Keratinocyte (primary cell): ENCODE results near the gene GPC5. TPM values are rescaled to one million over a fixed set of nuclear protein-coding genes. Genes with fewer than 3 reads are reported as not detected.

Experiments used
- DNase-seq: peaks from one replicate; pipeline ENCODE4 v3.0.0-alpha.2; 2011; ENCODE audit warnings: low read depth, missing footprints, low spot score
- FAIRE-seq: peaks from 2 replicates; lab custom pipeline; 2011; peaks lifted over from hg19 to GRCh38; lab: Jason Lieb, UNC
- H2AFZ ChIP-seq: 2 replicates; pipeline ENCODE4 v1.6.0; 2012; ENCODE audit warnings: low read length, control low read depth, inconsistent platforms; ENCODE audit not compliant: control insufficient read depth
- H3K27ac ChIP-seq: 2 replicates; pipeline ENCODE4 v1.5.1; 2011; ENCODE audit warnings: low read length; ENCODE audit not compliant: control insufficient read depth, insufficient read depth
- H3K27me3 ChIP-seq: 3 replicates; pipeline ENCODE4 v1.6.0; 2011; ENCODE audit warnings: low read length; ENCODE audit not compliant: control insufficient read depth, insufficient read depth; ENCODE audit errors: extremely low read depth
- H3K36me3 ChIP-seq, 2 experiments: 2 replicates in 1 of 2; 3 replicates in 1 of 2; pipeline ENCODE4 v1.5.1; 2011; ENCODE audit warnings: low read length in 2 of 2, mild to moderate bottlenecking in 1 of 2; ENCODE audit not compliant: control insufficient read depth in 2 of 2, insufficient read depth in 2 of 2; ENCODE audit errors: extremely low read depth in 1 of 2
- H3K4me1 ChIP-seq: 3 replicates; pipeline ENCODE4 v1.5.1; 2011; ENCODE audit warnings: low read length; ENCODE audit not compliant: control insufficient read depth, insufficient read depth; ENCODE audit errors: extremely low read depth
- H3K4me2 ChIP-seq: 3 replicates; pipeline ENCODE4 v1.6.0; 2011; ENCODE audit warnings: low read depth, low read length; ENCODE audit not compliant: control insufficient read depth, insufficient read depth; ENCODE audit errors: extremely low read depth
- H3K4me3 ChIP-seq, 3 experiments: fragments of 200-600 bp in 1 of 3; sonication (generic) in 1 of 3; 2 replicates in 2 of 3; 3 replicates in 1 of 3; pipeline ENCODE4 v1.5.1; 2011 to 2016; ENCODE audit warnings: low read length in 3 of 3, mild to moderate bottlenecking in 3 of 3, control low read depth in 2 of 3, inconsistent platforms in 1 of 3, low read depth in 1 of 3, mixed read lengths in 1 of 3, mixed run types in 1 of 3, moderate library complexity in 1 of 3; ENCODE audit not compliant: control insufficient read depth in 2 of 3, insufficient read depth in 2 of 3; ENCODE audit errors: extremely low read depth in 1 of 3
- H3K79me2 ChIP-seq: 2 replicates; pipeline ENCODE4 v1.6.0; 2012; ENCODE audit warnings: low read length; ENCODE audit not compliant: control insufficient read depth, insufficient read depth
- H3K9ac ChIP-seq: 3 replicates; pipeline ENCODE4 v1.6.0; 2011; ENCODE audit warnings: low read length; ENCODE audit not compliant: control insufficient read depth, insufficient read depth; ENCODE audit errors: extremely low read depth
- H3K9me1 ChIP-seq: 3 replicates; pipeline ENCODE4 v1.6.0; 2011; ENCODE audit warnings: low read length; ENCODE audit not compliant: control insufficient read depth, insufficient read depth; ENCODE audit errors: extremely low read depth
- H3K9me3 ChIP-seq: 2 replicates; pipeline ENCODE4 v1.5.1; 2012; ENCODE audit warnings: low read depth, low read length; ENCODE audit not compliant: control insufficient read depth
- H4K20me1 ChIP-seq: 3 replicates; pipeline ENCODE4 v1.6.0; 2011; ENCODE audit warnings: low read length; ENCODE audit not compliant: control insufficient read depth, insufficient read depth; ENCODE audit errors: extremely low read depth
- EZH2 ChIP-seq: IDR thresholded peaks from one replicate; pipeline ENCODE4 v1.6.1; 2012; ENCODE audit warnings: inconsistent platforms, mild to moderate bottlenecking, low read length, moderate library complexity
- dilution Hi-C: fragments of 300-500 bp; cut with MboI; formaldehyde crosslinking; loops from one replicate; pipeline ENCODE4 v1.7.0; 2020; ENCODE audit warnings: low sequenced_read_pairs; ENCODE audit not compliant: extremely low pct_ligation_motif_present
- polyA plus RNA-seq, 5 experiments: library from polyadenylated mRNA; depleted of rRNA in 3 of 5; stranded (reverse) in 3 of 5; stranded (forward) in 1 of 5; unstranded in 1 of 5; fragments of >200 nt; gene quantifications; 1 replicate in 1 of 5; 2 replicates in 3 of 5; 3 replicates in 1 of 5; pipeline versions ENCODE4 v1.2.1 to v1.2.3, GENCODE V29; 2011 to 2012; ENCODE audit warnings: missing spikeins in 2 of 5, low read depth in 1 of 5, low replicate concordance in 1 of 5
- TF ChIP-seq, protein P1 (sequence below), 3 experiments: IDR thresholded peaks in 1 of 3; conservative IDR thresholded peaks in 1 of 3; optimal IDR thresholded peaks in 1 of 3; 2 replicates in 2 of 3; 3 replicates in 1 of 3; pipeline versions ENCODE3 to v1.5.1; 2011; ENCODE audit warnings: low read length in 3 of 3, mild to moderate bottlenecking in 3 of 3, moderate library complexity in 2 of 3, control low read depth in 1 of 3, inconsistent platforms in 1 of 3; ENCODE audit not compliant: insufficient read depth in 2 of 3; ENCODE audit errors: extremely low read depth in 1 of 3

GPC5 gene
- polyA plus RNA-seq, 1 donor (not counting 4 experiments of a cell fraction or from before 2014, with no cell fraction given) = 0.10 TPM

DNA sequence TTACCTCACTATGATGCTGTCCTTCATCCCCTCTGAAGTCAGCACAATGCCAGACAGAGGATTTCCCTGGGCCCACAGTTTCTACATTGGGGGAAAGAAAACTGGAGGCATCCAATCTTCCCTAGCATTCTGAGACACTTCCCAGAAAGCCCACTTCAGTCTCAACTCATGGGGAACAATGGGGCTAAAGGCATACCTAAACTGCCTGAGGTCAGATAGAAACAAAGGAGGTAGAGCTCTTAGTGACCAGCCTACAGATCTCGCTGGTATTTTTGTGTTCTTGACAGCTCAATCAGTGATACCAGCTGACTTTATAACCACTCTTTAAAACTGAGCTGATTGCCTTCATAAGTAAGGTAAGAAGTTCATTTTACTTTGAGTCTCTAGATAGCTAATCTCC is 947.2 kb downstream of the GPC5 start:
- Histone ChIP-seq H3K36me3 (no peaks in the 10 kb centered on the region), H3K27ac (no peak overlapping the region), H4K20me1 (no peaks in the 10 kb centered on the region), H3K27me3 (no peaks in the 10 kb centered on the region), H3K9me3 (no peaks in the 10 kb centered on the region), H3K4me3 (no peak overlapping the region), H3K9ac (no peak overlapping the region), H3K9me1 (no peaks in the 10 kb centered on the region), H3K4me2 (no peak overlapping the region), H2AFZ (no peak overlapping the region), H3K4me1 (no peaks in the 10 kb centered on the region), H3K79me2 (no peaks in the 10 kb centered on the region)
- TF ChIP-seq EZH2 = no peak
- TF ChIP-seq, protein P1, sequence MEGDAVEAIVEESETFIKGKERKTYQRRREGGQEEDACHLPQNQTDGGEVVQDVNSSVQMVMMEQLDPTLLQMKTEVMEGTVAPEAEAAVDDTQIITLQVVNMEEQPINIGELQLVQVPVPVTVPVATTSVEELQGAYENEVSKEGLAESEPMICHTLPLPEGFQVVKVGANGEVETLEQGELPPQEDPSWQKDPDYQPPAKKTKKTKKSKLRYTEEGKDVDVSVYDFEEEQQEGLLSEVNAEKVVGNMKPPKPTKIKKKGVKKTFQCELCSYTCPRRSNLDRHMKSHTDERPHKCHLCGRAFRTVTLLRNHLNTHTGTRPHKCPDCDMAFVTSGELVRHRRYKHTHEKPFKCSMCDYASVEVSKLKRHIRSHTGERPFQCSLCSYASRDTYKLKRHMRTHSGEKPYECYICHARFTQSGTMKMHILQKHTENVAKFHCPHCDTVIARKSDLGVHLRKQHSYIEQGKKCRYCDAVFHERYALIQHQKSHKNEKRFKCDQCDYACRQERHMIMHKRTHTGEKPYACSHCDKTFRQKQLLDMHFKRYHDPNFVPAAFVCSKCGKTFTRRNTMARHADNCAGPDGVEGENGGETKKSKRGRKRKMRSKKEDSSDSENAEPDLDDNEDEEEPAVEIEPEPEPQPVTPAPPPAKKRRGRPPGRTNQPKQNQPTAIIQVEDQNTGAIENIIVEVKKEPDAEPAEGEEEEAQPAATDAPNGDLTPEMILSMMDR (optimal IDR thresholded peaks at IDR 0.05 in 1 of 3, IDR thresholded peaks at IDR 0.05 in 1 of 3, conservative IDR thresholded peaks at IDR 0.05 in 1 of 3; ENCODE audit: extremely low read depth in 1 of 3, insufficient read depth in 2 of 3, low read length in 3 of 3) = no peak
- DNase-seq (no peak), FAIRE-seq (no peak)
- dilution Hi-C loops = no loop called here

DNA sequence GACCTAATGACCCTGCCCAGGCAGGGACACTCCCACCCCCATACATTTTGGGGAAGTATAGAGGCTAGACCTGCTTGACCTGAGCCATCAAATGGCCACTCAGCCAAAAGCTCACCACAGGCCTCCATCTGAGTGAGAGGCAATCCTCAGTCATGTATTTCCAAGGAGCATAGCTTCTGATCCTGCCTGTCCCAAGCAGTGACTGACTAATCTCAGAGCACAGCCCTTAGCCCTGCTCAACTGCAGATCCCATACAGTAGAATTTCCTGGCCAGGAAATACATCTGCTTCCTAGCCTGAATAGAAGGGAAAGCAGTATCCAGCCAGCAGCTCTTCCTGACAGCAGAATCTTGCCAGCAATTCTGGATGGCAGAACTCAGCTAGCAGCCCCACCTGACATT is 947.6 kb downstream of the GPC5 start:
- dilution Hi-C loops = no loop called here
- Histone ChIP-seq H3K9me1 (no peaks in the 10 kb centered on the region), H3K9me3 (no peaks in the 10 kb centered on the region), H3K79me2 (no peaks in the 10 kb centered on the region), H3K9ac (no peak overlapping the region), H2AFZ (no peak overlapping the region), H3K36me3 (no peaks in the 10 kb centered on the region), H3K27ac (no peak overlapping the region), H3K4me3 (no peak overlapping the region), H3K4me1 (no peaks in the 10 kb centered on the region), H3K4me2 (no peak overlapping the region), H3K27me3 (no peaks in the 10 kb centered on the region), H4K20me1 (no peaks in the 10 kb centered on the region)
- TF ChIP-seq EZH2 = no peak
- TF ChIP-seq, protein P1 (optimal IDR thresholded peaks at IDR 0.05 in 1 of 3, IDR thresholded peaks at IDR 0.05 in 1 of 3, conservative IDR thresholded peaks at IDR 0.05 in 1 of 3; ENCODE audit: extremely low read depth in 1 of 3, insufficient read depth in 2 of 3, low read length in 3 of 3) = no peak
- DNase-seq (no peak), FAIRE-seq (no peak)
